Lower leg skin (tissue), 3 donors: ENCODE measurements around the gene USP40.

Experiments used
- POLR2A ChIP-seq, 2 donors: fragments of 450-650 bp; IDR thresholded peaks; one replicate each; pipeline ENCODE4 v1.6.1; 2016 to 2017; ENCODE audit warnings: antibody characterized with exemption in 2 of 2, mild to moderate bottlenecking in 1 of 2, moderate library complexity in 1 of 2
- TF ChIP-seq, protein P1 (sequence below), 3 donors: fragments of 450-650 bp; IDR thresholded peaks; one replicate each; pipeline ENCODE4 v1.5.1; 2016; ENCODE audit warnings: antibody characterized with exemption in 3 of 3, mild to moderate bottlenecking in 3 of 3, moderate library complexity in 2 of 3

DNA sequence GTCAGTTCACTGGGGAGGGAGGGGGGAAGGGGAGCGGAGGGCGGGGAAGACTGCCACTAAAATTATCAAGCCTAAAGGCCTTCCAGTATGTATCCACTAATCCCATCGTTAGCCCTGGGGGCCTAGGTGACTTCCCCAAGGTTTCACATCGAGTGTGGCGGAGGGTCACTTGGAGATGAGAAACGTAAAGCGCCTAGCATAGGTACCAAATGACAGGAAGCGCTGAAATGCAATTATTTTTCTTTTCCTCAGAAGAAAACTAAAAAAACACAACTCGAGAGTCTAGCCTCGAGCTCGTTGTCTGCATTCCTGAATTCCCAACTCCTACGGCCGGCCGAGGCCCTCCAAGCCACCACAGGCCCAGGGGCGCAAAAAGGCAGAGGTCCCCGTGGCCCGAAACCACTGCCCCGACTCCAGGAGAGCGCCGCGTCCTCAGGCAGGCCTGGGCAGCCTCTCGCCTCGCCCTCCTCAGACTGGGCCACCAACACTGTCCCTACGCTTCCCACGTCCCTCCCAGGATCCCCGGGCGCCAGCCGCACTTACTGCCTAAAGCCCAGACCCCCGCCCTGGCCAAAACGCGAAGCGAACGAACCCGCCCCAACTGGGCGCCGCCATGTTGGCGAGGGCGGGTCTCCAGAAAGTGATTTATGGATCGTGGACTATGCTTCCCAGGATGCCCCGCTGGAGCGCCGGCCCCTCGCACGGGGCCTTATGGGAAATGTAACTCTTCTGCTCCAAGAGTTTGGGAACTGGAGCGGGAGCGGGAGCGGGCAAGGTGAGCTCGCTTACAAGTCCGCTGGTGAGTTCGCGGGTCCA lies at the start of gene USP40:
- TF ChIP-seq, protein P1, sequence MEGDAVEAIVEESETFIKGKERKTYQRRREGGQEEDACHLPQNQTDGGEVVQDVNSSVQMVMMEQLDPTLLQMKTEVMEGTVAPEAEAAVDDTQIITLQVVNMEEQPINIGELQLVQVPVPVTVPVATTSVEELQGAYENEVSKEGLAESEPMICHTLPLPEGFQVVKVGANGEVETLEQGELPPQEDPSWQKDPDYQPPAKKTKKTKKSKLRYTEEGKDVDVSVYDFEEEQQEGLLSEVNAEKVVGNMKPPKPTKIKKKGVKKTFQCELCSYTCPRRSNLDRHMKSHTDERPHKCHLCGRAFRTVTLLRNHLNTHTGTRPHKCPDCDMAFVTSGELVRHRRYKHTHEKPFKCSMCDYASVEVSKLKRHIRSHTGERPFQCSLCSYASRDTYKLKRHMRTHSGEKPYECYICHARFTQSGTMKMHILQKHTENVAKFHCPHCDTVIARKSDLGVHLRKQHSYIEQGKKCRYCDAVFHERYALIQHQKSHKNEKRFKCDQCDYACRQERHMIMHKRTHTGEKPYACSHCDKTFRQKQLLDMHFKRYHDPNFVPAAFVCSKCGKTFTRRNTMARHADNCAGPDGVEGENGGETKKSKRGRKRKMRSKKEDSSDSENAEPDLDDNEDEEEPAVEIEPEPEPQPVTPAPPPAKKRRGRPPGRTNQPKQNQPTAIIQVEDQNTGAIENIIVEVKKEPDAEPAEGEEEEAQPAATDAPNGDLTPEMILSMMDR (IDR thresholded peaks at IDR 0.05) = no peak
- TF ChIP-seq POLR2A (IDR thresholded peaks at IDR 0.05) = peak in 1 of 2 donors; percentile 39
